HFFc6 (cell line): ENCODE measurements around the gene DAPK1. TPM values are rescaled to one million over a fixed set of nuclear protein-coding genes. Genes with fewer than 3 reads are reported as not detected.

ENCODE experiments used
- DNase-seq: peaks from one replicate; pipeline ENCODE4 v3.0.0-alpha.2; 2018
- H3K27ac Mint-ChIP-seq: 2 replicates; pipeline ENCODE4 v1.8.0; 2020; ENCODE audit warnings: mild to moderate bottlenecking, mixed read lengths
- H3K27me3 Mint-ChIP-seq: 2 replicates; pipeline ENCODE4 v1.8.0; 2021; ENCODE audit warnings: mild to moderate bottlenecking, moderate library complexity, mixed read lengths; ENCODE audit not compliant: insufficient read depth
- H3K36me3 Mint-ChIP-seq: 2 replicates; pipeline ENCODE4 v1.8.0; 2021; ENCODE audit warnings: low read depth, mixed read lengths
- H3K4me1 Mint-ChIP-seq: 2 replicates; pipeline ENCODE4 v1.8.0; 2020; ENCODE audit warnings: low read depth, mixed read lengths
- H3K4me3 Mint-ChIP-seq: 2 replicates; pipeline ENCODE4 v1.8.0; 2020; ENCODE audit warnings: mild to moderate bottlenecking, moderate library complexity, mixed read lengths
- H3K9me3 Mint-ChIP-seq: 2 replicates; pipeline ENCODE4 v1.8.0; 2020; ENCODE audit warnings: mild to moderate bottlenecking, mixed read lengths
- CTCF ChIP-seq: fragments of 200-600 bp; sonication (generic); IDR thresholded peaks from 2 replicates; pipeline ENCODE4 v1.5.0; 2021; ENCODE audit warnings: antibody characterized with exemption, mild to moderate bottlenecking
- total RNA-seq, 6 experiments: library from RNA; stranded (reverse); fragmentation: NEBNext Ultra II Directional; extraction: Animal tissue kit (Norgen Biotek cat#: 25700); gene quantifications; 2 replicates in 1 of 6; 3 replicates in 5 of 6; pipeline ENCODE4 v1.2.3, GENCODE V29; 2021

DAPK1 gene
- total RNA-seq, 6 experiments from 2014 or later, result 0.06 to 0.36 (median 0.18) TPM

GRCh38 chr9:87535817-87536539, 38.3 kb downstream of the DAPK1 start:
- H3K4me1 Mint-ChIP-seq, result no peaks in the 10 kb centered on the region
- no peaks in the 10 kb centered on the region for H3K36me3 Mint-ChIP-seq
- no peaks in the 10 kb centered on the region for H3K9me3 Mint-ChIP-seq
- no peak overlapping the region for H3K4me3 Mint-ChIP-seq
- no peak for DNase-seq
- H3K27me3 Mint-ChIP-seq, result peaks cover 4% of the 10 kb centered on the region
- no peak overlapping the region for H3K27ac Mint-ChIP-seq
- TF ChIP-seq CTCF, result no peak

- H3K27me3 Mint-ChIP-seq, result peaks cover 4% of the 10 kb centered on the region
- no peak for DNase-seq
- no peak overlapping the region for H3K27ac Mint-ChIP-seq
- H3K9me3 Mint-ChIP-seq, result no peaks in the 10 kb centered on the region
- TF ChIP-seq CTCF, result no peak
- no peaks in the 10 kb centered on the region for H3K4me1 Mint-ChIP-seq
- H3K4me3 Mint-ChIP-seq, result no peak overlapping the region
- H3K36me3 Mint-ChIP-seq, result no peaks in the 10 kb centered on the region
Measured at GRCh38 chr9:87537625-87538024, 40.0 kb downstream of the DAPK1 start.

- H3K4me3 Mint-ChIP-seq, result no peak overlapping the region
- no peak overlapping the region for H3K27ac Mint-ChIP-seq
- TF ChIP-seq CTCF, result no peak
- H3K27me3 Mint-ChIP-seq, result peaks cover 2% of the 10 kb centered on the region
- H3K9me3 Mint-ChIP-seq, result no peaks in the 10 kb centered on the region
- DNase-seq, result no peak
- H3K36me3 Mint-ChIP-seq, result no peaks in the 10 kb centered on the region
- H3K4me1 Mint-ChIP-seq, result no peaks in the 10 kb centered on the region; the same call in 1 of the 2 replicates
Measured at GRCh38 chr9:87540444-87541105, 42.9 kb downstream of the DAPK1 start.

GRCh38 chr9:87541663-87542062, 44.0 kb downstream of the DAPK1 start:
- H3K4me1 Mint-ChIP-seq, result peaks cover 5% of the 10 kb centered on the region; the same call in 1 of the 2 replicates
- no peaks in the 10 kb centered on the region for H3K36me3 Mint-ChIP-seq

GRCh38 chr9:87542141-87542540, 44.5 kb downstream of the DAPK1 start:
- Mint-ChIP-seq H3K4me3 (no peak overlapping the region), H3K9me3 (no peaks in the 10 kb centered on the region), H3K27me3 (peaks cover 2% of the 10 kb centered on the region; the same call in 1 of the 2 replicates), H3K36me3 (no peaks in the 10 kb centered on the region), H3K27ac (no peak overlapping the region), H3K4me1 (peaks cover 5% of the 10 kb centered on the region; the same call in 1 of the 2 replicates)
- TF ChIP-seq CTCF, result no peak
- DNase-seq, result no peak

More at GRCh38 chr9:87541663-87542062, 44.0 kb downstream of the DAPK1 start:
- no peak overlapping the region for H3K4me3 Mint-ChIP-seq
- DNase-seq, result no peak
- no peak overlapping the region for H3K27ac Mint-ChIP-seq
- no peaks in the 10 kb centered on the region for H3K9me3 Mint-ChIP-seq
- TF ChIP-seq CTCF, result no peak
- peaks cover 2% of the 10 kb centered on the region; the same call in 1 of the 2 replicates for H3K27me3 Mint-ChIP-seq
